ENCODE data around the gene TMEM108.

Gene TMEM108

GRCh38 chr3:133294253-133294652 is 256.1 kb downstream of the TMEM108 start:
- Histone ChIP-seq H2AFZ (ENCODE audit: low read length, unreplicated experiment) (no peak overlapping the region), H3K79me2 (ENCODE audit: control insufficient read depth, insufficient read depth, low read length, unreplicated experiment) (no peaks in the 10 kb centered on the region), H3K4me1 (ENCODE audit: control insufficient read depth, insufficient read depth, low read length, unreplicated experiment) (peaks cover 32% of the 10 kb centered on the region), H3K36me3 (ENCODE audit: insufficient read depth, low read length) (no peaks in the 10 kb centered on the region), H3K4me3 (ENCODE audit: low read depth, low read length) (no peak overlapping the region), H3K27ac (ENCODE audit: low read depth, low read length) (no peak overlapping the region), H3K27me3 (ENCODE audit: insufficient read depth, low read length) (no peaks in the 10 kb centered on the region)

- no peak overlapping the region; the same call in 1 of the 2 replicates for H3K27ac ChIP-seq (ENCODE audit: low read depth, low read length)
- peaks cover 32% of the 10 kb centered on the region for H3K4me1 ChIP-seq (ENCODE audit: control insufficient read depth, insufficient read depth, low read length, unreplicated experiment)
- H3K36me3 ChIP-seq (ENCODE audit: insufficient read depth, low read length) = no peaks in the 10 kb centered on the region
- peak overlapping the region; percentile 42 for H2AFZ ChIP-seq (ENCODE audit: low read length, unreplicated experiment)
- H3K79me2 ChIP-seq (ENCODE audit: control insufficient read depth, insufficient read depth, low read length, unreplicated experiment) = no peaks in the 10 kb centered on the region
- H3K27me3 ChIP-seq (ENCODE audit: insufficient read depth, low read length) = no peaks in the 10 kb centered on the region
- H3K4me3 ChIP-seq (ENCODE audit: low read depth, low read length) = no peak overlapping the region
Observed at GRCh38 chr3:133295199-133295901, 257.2 kb downstream of the TMEM108 start.

GRCh38 chr3:133295944-133296917 is 258.0 kb downstream of the TMEM108 start:
- no peak overlapping the region for H3K4me3 ChIP-seq (ENCODE audit: low read depth, low read length)
- peak overlapping the region; percentile 22 for H2AFZ ChIP-seq (ENCODE audit: low read length, unreplicated experiment)
- no peaks in the 10 kb centered on the region for H3K79me2 ChIP-seq (ENCODE audit: control insufficient read depth, insufficient read depth, low read length, unreplicated experiment)
- H3K4me1 ChIP-seq (ENCODE audit: control insufficient read depth, insufficient read depth, low read length, unreplicated experiment) = peaks cover 32% of the 10 kb centered on the region
- no peaks in the 10 kb centered on the region for H3K27me3 ChIP-seq (ENCODE audit: insufficient read depth, low read length)
- H3K36me3 ChIP-seq (ENCODE audit: insufficient read depth, low read length) = no peaks in the 10 kb centered on the region
- H3K27ac ChIP-seq (ENCODE audit: low read depth, low read length) = no peak overlapping the region; the same call in 1 of the 2 replicates

- H3K4me1 ChIP-seq (ENCODE audit: control insufficient read depth, insufficient read depth, low read length, unreplicated experiment) = peaks cover 38% of the 10 kb centered on the region
Observed at GRCh38 chr3:133296981-133297380, 258.8 kb downstream of the TMEM108 start.

GRCh38 chr3:133300102-133300501 is 261.9 kb downstream of the TMEM108 start:
- Histone ChIP-seq H3K27ac (ENCODE audit: low read depth, low read length) (no peak overlapping the region), H3K79me2 (ENCODE audit: control insufficient read depth, insufficient read depth, low read length, unreplicated experiment) (no peaks in the 10 kb centered on the region), H2AFZ (ENCODE audit: low read length, unreplicated experiment) (no peak overlapping the region), H3K27me3 (ENCODE audit: insufficient read depth, low read length) (no peaks in the 10 kb centered on the region), H3K4me3 (ENCODE audit: low read depth, low read length) (no peak overlapping the region), H3K36me3 (ENCODE audit: insufficient read depth, low read length) (no peaks in the 10 kb centered on the region), H3K4me1 (ENCODE audit: control insufficient read depth, insufficient read depth, low read length, unreplicated experiment) (peaks cover 22% of the 10 kb centered on the region)

More at GRCh38 chr3:133296981-133297380, 258.8 kb downstream of the TMEM108 start:
- H3K79me2 ChIP-seq (ENCODE audit: control insufficient read depth, insufficient read depth, low read length, unreplicated experiment) = no peaks in the 10 kb centered on the region
- no peak overlapping the region for H2AFZ ChIP-seq (ENCODE audit: low read length, unreplicated experiment)
- no peaks in the 10 kb centered on the region for H3K36me3 ChIP-seq (ENCODE audit: insufficient read depth, low read length)
- H3K27me3 ChIP-seq (ENCODE audit: insufficient read depth, low read length) = no peaks in the 10 kb centered on the region
- no peak overlapping the region for H3K27ac ChIP-seq (ENCODE audit: low read depth, low read length)
- H3K4me3 ChIP-seq (ENCODE audit: low read depth, low read length) = no peak overlapping the region

GRCh38 chr3:133301194-133301593 is 263.0 kb downstream of the TMEM108 start:
- peaks cover 12% of the 10 kb centered on the region for H3K4me1 ChIP-seq (ENCODE audit: control insufficient read depth, insufficient read depth, low read length, unreplicated experiment)
- H3K4me3 ChIP-seq (ENCODE audit: low read depth, low read length) = peak overlapping the region; percentile 39; the same call in 1 of the 2 replicates
- no peaks in the 10 kb centered on the region for H3K79me2 ChIP-seq (ENCODE audit: control insufficient read depth, insufficient read depth, low read length, unreplicated experiment)
- no peak overlapping the region for H2AFZ ChIP-seq (ENCODE audit: low read length, unreplicated experiment)
- no peaks in the 10 kb centered on the region for H3K27me3 ChIP-seq (ENCODE audit: insufficient read depth, low read length)
- H3K36me3 ChIP-seq (ENCODE audit: insufficient read depth, low read length) = no peaks in the 10 kb centered on the region
- peak overlapping the region; percentile 62 for H3K27ac ChIP-seq (ENCODE audit: low read depth, low read length)

GRCh38 chr3:133301731-133302130 is 263.5 kb downstream of the TMEM108 start:
- H3K27me3 ChIP-seq (ENCODE audit: insufficient read depth, low read length) = no peaks in the 10 kb centered on the region
- H3K79me2 ChIP-seq (ENCODE audit: control insufficient read depth, insufficient read depth, low read length, unreplicated experiment) = no peaks in the 10 kb centered on the region
- H3K4me1 ChIP-seq (ENCODE audit: control insufficient read depth, insufficient read depth, low read length, unreplicated experiment) = peaks cover 9% of the 10 kb centered on the region
- no peaks in the 10 kb centered on the region for H3K36me3 ChIP-seq (ENCODE audit: insufficient read depth, low read length)
- peak overlapping the region; percentile 62 for H3K27ac ChIP-seq (ENCODE audit: low read depth, low read length)
- H3K4me3 ChIP-seq (ENCODE audit: low read depth, low read length) = peak overlapping the region; percentile 39; the same call in 1 of the 2 replicates
- H2AFZ ChIP-seq (ENCODE audit: low read length, unreplicated experiment) = no peak overlapping the region

GRCh38 chr3:133303430-133303829 is 265.2 kb downstream of the TMEM108 start:
- H3K27ac ChIP-seq (ENCODE audit: low read depth, low read length) = no peak overlapping the region
- H3K4me1 ChIP-seq (ENCODE audit: control insufficient read depth, insufficient read depth, low read length, unreplicated experiment) = peaks cover 8% of the 10 kb centered on the region
- no peaks in the 10 kb centered on the region for H3K36me3 ChIP-seq (ENCODE audit: insufficient read depth, low read length)
- no peak overlapping the region for H2AFZ ChIP-seq (ENCODE audit: low read length, unreplicated experiment)
- H3K4me3 ChIP-seq (ENCODE audit: low read depth, low read length) = no peak overlapping the region
- no peaks in the 10 kb centered on the region for H3K79me2 ChIP-seq (ENCODE audit: control insufficient read depth, insufficient read depth, low read length, unreplicated experiment)
- no peaks in the 10 kb centered on the region for H3K27me3 ChIP-seq (ENCODE audit: insufficient read depth, low read length)

- Histone ChIP-seq H3K27me3 (ENCODE audit: insufficient read depth, low read length) (peaks cover 34% of the 10 kb centered on the region), H2AFZ (ENCODE audit: low read length, unreplicated experiment) (no peak overlapping the region), H3K27ac (ENCODE audit: low read depth, low read length) (no peak overlapping the region), H3K79me2 (ENCODE audit: control insufficient read depth, insufficient read depth, low read length, unreplicated experiment) (no peaks in the 10 kb centered on the region), H3K36me3 (ENCODE audit: insufficient read depth, low read length) (no peaks in the 10 kb centered on the region), H3K4me3 (ENCODE audit: low read depth, low read length) (no peak overlapping the region), H3K4me1 (ENCODE audit: control insufficient read depth, insufficient read depth, low read length, unreplicated experiment) (no peaks in the 10 kb centered on the region)
Observed at GRCh38 chr3:133317866-133318265, 279.7 kb downstream of the TMEM108 start.

- no peak overlapping the region for H2AFZ ChIP-seq (ENCODE audit: low read length, unreplicated experiment)
- peaks cover 45% of the 10 kb centered on the region for H3K27me3 ChIP-seq (ENCODE audit: insufficient read depth, low read length)
- no peaks in the 10 kb centered on the region for H3K36me3 ChIP-seq (ENCODE audit: insufficient read depth, low read length)
- H3K4me3 ChIP-seq (ENCODE audit: low read depth, low read length) = no peak overlapping the region
- H3K79me2 ChIP-seq (ENCODE audit: control insufficient read depth, insufficient read depth, low read length, unreplicated experiment) = no peaks in the 10 kb centered on the region
- H3K27ac ChIP-seq (ENCODE audit: low read depth, low read length) = no peak overlapping the region
- H3K4me1 ChIP-seq (ENCODE audit: control insufficient read depth, insufficient read depth, low read length, unreplicated experiment) = no peaks in the 10 kb centered on the region
Observed at GRCh38 chr3:133328373-133328772, 290.2 kb downstream of the TMEM108 start.
